Lower leg skin (tissue), 4 donors: ENCODE data around the gene PLCXD3. TPM values are rescaled to one million over a fixed set of nuclear protein-coding genes. Genes with fewer than 3 reads are reported as not detected.

Source experiments
- DNase-seq, 2 donors: peaks; one replicate each; pipeline ENCODE4 v3.0.0-alpha.2; 2019; ENCODE audit warnings: low spot score in 2 of 2
- H3K4me3 ChIP-seq: fragments of 200-600 bp; sonication (generic); 2 replicates; pipeline ENCODE4 v1.5.1; 2017; ENCODE audit warnings: mild to moderate bottlenecking, low read depth; ENCODE audit not compliant: poor library complexity, severe bottlenecking
- CTCF ChIP-seq, 3 donors: fragments of 450-650 bp; IDR thresholded peaks; one replicate each; pipeline ENCODE4 v1.5.1; 2016; ENCODE audit warnings: antibody characterized with exemption in 3 of 3, mild to moderate bottlenecking in 3 of 3, moderate library complexity in 2 of 3
- POLR2A ChIP-seq, 2 donors: fragments of 450-650 bp; IDR thresholded peaks; one replicate each; pipeline ENCODE4 v1.6.1; 2016 to 2017; ENCODE audit warnings: antibody characterized with exemption in 2 of 2, mild to moderate bottlenecking in 1 of 2, moderate library complexity in 1 of 2
- WGBS, 2 donors: methylation state at CpG; one replicate each; pipeline ENCODE4 v1.1.5; 2018; 5-methylcytosine and 5-hydroxymethylcytosine counted together
- intact Hi-C: fragments of 100-400 bp; cut with DNase I; formaldehyde crosslinking; loops from one replicate; pipeline ENCODE4 v1.15.0; 2023; ENCODE audit warnings: low total_unique reads
- total RNA-seq, 4 donors: library from RNA; depleted of rRNA; stranded (reverse); fragments of >200 nt; gene quantifications; one replicate each; pipeline ENCODE4 v1.1.0, GENCODE V29; 2016

PLCXD3 gene
- total RNA-seq, 4 donors from 2014 or later: 0.04 to 1.1 (median 0.50) TPM

DNA sequence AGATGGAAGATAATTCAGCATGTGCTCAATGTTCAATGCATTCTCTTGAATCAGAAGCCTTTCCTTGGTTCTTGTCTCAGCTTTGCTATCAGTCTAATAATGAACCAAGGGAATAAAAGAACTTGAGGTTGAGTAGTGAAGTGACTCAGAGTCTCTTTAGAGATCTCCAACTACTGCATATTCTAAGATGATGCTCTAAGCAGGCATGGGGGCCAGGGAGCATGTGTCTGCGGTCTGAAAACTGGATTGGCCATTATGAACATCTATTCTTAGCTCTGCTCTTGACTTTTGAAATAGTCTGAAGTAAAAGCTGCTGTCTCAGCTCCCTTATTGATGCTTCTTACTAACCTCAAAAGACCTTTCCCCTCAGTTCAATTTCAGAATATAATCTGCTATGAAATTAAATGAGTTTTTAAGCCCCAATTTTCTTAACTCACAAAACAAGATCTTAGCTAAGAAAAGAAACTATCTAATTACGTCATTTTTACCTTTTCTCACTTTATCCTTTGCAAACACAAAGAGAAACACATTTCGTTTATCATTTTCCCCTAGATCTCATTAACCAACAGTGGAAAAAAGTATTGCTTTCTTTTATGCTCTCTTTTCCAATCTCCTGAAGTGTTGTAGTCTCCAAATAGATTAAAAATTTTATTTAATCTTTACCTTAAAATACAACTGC lies 44.8 kb downstream of the PLCXD3 start:
- no peak for DNase-seq
- WGBS, 2 donors: 81 to 86% methylated on average over 3 of the region's 3 CpGs
- intact Hi-C loops: no loop called here
- TF ChIP-seq CTCF (IDR thresholded peaks at IDR 0.05) (no peak), POLR2A (IDR thresholded peaks at IDR 0.05) (no peak)
- H3K4me3 ChIP-seq: no peak overlapping the region

- 87 to 89% methylated on average over 1 of the region's 1 CpG for WGBS, 2 donors
- no peak for DNase-seq
- intact Hi-C loops: no loop called here
- H3K4me3 ChIP-seq: no peak overlapping the region
- no peak for TF ChIP-seq CTCF (IDR thresholded peaks at IDR 0.05)
- TF ChIP-seq POLR2A (IDR thresholded peaks at IDR 0.05): no peak
These were observed 50.8 kb downstream of the PLCXD3 start for GRCh38 chr5:41459557-41459956.

- no peak for DNase-seq
- TF ChIP-seq POLR2A (IDR thresholded peaks at IDR 0.05) (no peak), CTCF (IDR thresholded peaks at IDR 0.05) (no peak)
- no peak overlapping the region for H3K4me3 ChIP-seq
- intact Hi-C loops: no loop called here
- 81 to 94% methylated on average over 2 of the region's 2 CpGs for WGBS, 2 donors
These were observed 53.3 kb downstream of the PLCXD3 start for GRCh38 chr5:41457094-41457493.

GRCh38 chr5:41452506-41452905 lies 57.9 kb downstream of the PLCXD3 start:
- 74 to 84% methylated on average over 2 of the region's 2 CpGs for WGBS, 2 donors
- H3K4me3 ChIP-seq: no peak overlapping the region
- DNase-seq: no peak
- no peak for TF ChIP-seq POLR2A (IDR thresholded peaks at IDR 0.05)
- intact Hi-C loops: no loop called here

GRCh38 chr5:41447650-41448510 lies 62.5 kb downstream of the PLCXD3 start:
- no peak for DNase-seq
- intact Hi-C loops: no loop called here
- TF ChIP-seq CTCF (IDR thresholded peaks at IDR 0.05): no peak
- TF ChIP-seq POLR2A (IDR thresholded peaks at IDR 0.05): no peak
- H3K4me3 ChIP-seq: no peak overlapping the region
- WGBS, 2 donors: 65 to 70% methylated on average over 3 of the region's 3 CpGs

DNA sequence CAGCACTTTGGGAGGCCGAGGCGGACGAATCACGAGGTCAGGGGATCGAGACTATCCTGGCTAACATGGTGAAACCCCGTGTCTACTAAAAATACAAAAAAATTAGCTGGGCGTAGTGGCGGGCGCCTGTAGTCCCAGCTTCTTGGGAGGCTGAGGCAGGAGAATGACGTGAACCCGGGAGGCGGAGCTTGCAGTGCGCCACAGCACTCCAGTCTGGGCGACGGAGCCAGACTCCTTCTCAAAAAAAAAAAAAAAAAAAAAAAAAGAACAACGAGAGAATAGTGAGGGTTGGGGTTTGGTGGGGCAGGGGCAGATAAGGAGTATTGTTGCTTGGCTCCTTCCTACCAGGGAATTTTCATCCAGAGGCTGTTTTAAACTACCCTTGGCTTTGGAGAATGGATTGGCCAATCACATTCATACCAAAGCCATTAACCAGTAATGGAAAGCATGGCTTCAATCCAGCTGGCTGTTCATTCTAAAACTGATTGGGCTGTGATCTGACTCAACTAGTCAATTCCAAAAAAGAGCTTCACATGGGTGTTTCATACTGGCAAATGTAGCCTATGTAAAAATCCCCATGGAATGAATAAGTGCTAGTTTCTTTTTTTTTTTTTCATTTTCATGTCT lies 64.4 kb downstream of the PLCXD3 start:
- no peak overlapping the region for H3K4me3 ChIP-seq
- 90 to 92% methylated on average over 15 to 16 of the region's 16 CpGs for WGBS, 2 donors
- peak in 1 of 2 donors; percentile 25 for DNase-seq
- TF ChIP-seq CTCF (IDR thresholded peaks at IDR 0.05) (no peak), POLR2A (IDR thresholded peaks at IDR 0.05) (no peak)
- intact Hi-C loops: no loop called here
